BJ (cell line): ENCODE data around the gene FAM217A. TPM values are rescaled to one million over a fixed set of nuclear protein-coding genes. Genes with fewer than 3 reads are reported as not detected.

Experiments
- CTCF ChIA-PET: fragments of 350-600 bp; formaldehyde crosslinking; extraction: SDS; loops from one replicate; lab custom pipeline; 2021; ENCODE audit warnings: antibody characterized with exemption, inconsistent platforms; lab: Yijun Ruan, JAX
- POLR2A ChIA-PET: fragments of 300-600 bp; sonication (Branson Sonifier 250); formaldehyde crosslinking; extraction: SDS; loops from one replicate; lab custom pipeline; 2021; ENCODE audit warnings: antibody characterized with exemption; lab: Charles Lee
- DNase-seq: peaks from one replicate; pipeline ENCODE4 v3.0.0-alpha.2; 2011; ENCODE audit warnings: low read depth
- H3K27me3 ChIP-seq: 2 replicates; pipeline ENCODE4 v1.6.0; 2011; ENCODE audit warnings: low read length; ENCODE audit not compliant: control insufficient read depth, insufficient read depth
- H3K36me3 ChIP-seq: 2 replicates; pipeline ENCODE4 v1.5.1; 2011; ENCODE audit warnings: low read length; ENCODE audit not compliant: control insufficient read depth, insufficient read depth
- H3K4me3 ChIP-seq: 2 replicates; pipeline ENCODE4 v1.5.1; 2011; ENCODE audit warnings: low read depth, mild to moderate bottlenecking, control low read depth, low read length
- polyA plus RNA-seq: library from polyadenylated mRNA; depleted of rRNA; stranded (reverse); fragments of >200 nt; gene quantifications from 2 replicates; pipeline ENCODE4 v1.2.3, GENCODE V29; 2011
- TF ChIP-seq, protein P1 (sequence below): IDR thresholded peaks from 2 replicates; pipeline ENCODE4 v1.5.1; 2011; ENCODE audit warnings: low read depth, mild to moderate bottlenecking, control low read depth, inconsistent platforms, low read length, moderate library complexity; ENCODE audit not compliant: insufficient read depth

The FAM217A gene
- polyA plus RNA-seq, 1 experiment: not detected

DNA sequence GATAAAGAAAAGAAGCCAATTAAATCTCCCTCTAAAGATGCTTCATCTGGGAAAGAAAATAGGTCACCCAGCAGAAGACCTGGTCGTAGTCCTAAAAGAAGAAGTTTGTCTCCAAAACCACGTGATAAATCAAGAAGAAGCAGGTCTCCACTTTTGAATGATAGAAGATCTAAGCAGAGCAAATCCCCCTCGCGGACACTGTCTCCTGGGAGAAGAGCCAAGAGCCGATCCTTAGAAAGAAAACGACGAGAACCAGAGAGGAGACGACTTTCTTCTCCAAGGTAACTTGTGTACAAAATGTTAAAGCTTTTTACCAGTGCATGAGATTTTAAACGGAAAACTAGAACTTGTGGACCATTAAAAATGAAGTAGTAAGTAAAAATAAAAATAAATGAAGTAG, 46.5 kb downstream of the FAM217A start:
- TF ChIP-seq, protein P1, sequence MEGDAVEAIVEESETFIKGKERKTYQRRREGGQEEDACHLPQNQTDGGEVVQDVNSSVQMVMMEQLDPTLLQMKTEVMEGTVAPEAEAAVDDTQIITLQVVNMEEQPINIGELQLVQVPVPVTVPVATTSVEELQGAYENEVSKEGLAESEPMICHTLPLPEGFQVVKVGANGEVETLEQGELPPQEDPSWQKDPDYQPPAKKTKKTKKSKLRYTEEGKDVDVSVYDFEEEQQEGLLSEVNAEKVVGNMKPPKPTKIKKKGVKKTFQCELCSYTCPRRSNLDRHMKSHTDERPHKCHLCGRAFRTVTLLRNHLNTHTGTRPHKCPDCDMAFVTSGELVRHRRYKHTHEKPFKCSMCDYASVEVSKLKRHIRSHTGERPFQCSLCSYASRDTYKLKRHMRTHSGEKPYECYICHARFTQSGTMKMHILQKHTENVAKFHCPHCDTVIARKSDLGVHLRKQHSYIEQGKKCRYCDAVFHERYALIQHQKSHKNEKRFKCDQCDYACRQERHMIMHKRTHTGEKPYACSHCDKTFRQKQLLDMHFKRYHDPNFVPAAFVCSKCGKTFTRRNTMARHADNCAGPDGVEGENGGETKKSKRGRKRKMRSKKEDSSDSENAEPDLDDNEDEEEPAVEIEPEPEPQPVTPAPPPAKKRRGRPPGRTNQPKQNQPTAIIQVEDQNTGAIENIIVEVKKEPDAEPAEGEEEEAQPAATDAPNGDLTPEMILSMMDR: no peak
- CTCF ChIA-PET: interaction anchor here (1.0 to 1.9 kb wide), 2 partner anchors 11 to 123 kb away, joined by 3 to 10 read pairs; a partner anchor contains a TSS
- DNase-seq: no peak
- POLR2A ChIA-PET: no interaction called here
- H3K36me3 ChIP-seq: peaks cover 3% of the 10 kb centered on the region; the same call in 1 of the 2 replicates
- H3K27me3 ChIP-seq: no peaks in the 10 kb centered on the region
- no peak overlapping the region for H3K4me3 ChIP-seq

DNA sequence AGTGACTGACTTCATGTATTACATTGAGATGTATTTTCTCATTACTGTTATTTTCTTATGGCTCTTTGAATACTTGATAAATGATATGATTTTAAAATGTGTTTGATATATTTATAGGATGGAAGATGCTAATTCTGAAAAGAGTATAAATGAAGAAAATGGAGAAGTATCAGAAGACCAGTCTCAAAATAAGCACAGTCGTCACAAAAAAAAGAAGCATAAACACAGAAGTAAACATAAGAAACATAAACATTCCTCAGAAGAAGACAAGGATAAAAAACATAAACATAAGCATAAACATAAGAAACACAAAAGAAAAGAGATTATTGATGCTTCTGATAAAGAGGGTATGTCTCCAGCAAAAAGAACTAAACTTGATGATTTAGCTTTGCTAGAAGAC, 47.5 kb downstream of the FAM217A start:
- Histone ChIP-seq H3K27me3 (no peaks in the 10 kb centered on the region), H3K36me3 (no peaks in the 10 kb centered on the region; the same call in 1 of the 2 replicates), H3K4me3 (no peak overlapping the region)
- TF ChIP-seq, protein P1: no peak
- DNase-seq: no peak
- POLR2A ChIA-PET: no interaction called here
- CTCF ChIA-PET: no interaction called here

DNA sequence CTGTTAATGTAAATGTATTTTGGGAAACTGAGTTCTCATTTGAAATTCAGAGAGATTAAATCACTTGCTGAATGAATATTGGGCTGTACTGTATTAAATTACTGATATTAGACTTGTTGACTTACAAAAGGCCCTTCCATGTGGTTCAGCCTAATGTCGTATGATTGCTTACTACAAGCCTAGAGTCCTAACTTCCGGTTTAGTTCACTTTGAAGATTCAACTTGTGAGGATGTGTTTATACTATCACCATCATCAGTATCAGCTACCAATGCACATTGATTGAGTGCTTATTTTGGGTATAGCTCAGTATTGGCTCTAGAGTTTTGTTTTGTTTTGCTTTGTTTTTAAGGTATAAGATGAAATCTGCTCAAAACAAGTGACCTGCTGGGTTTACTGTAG, 48.3 kb downstream of the FAM217A start:
- ChIA-PET POLR2A (no interaction called here), CTCF (no interaction called here)
- no peak for DNase-seq
- H3K4me3 ChIP-seq: no peak overlapping the region
- TF ChIP-seq, protein P1: no peak
- no peaks in the 10 kb centered on the region for H3K27me3 ChIP-seq
- no peaks in the 10 kb centered on the region for H3K36me3 ChIP-seq

DNA sequence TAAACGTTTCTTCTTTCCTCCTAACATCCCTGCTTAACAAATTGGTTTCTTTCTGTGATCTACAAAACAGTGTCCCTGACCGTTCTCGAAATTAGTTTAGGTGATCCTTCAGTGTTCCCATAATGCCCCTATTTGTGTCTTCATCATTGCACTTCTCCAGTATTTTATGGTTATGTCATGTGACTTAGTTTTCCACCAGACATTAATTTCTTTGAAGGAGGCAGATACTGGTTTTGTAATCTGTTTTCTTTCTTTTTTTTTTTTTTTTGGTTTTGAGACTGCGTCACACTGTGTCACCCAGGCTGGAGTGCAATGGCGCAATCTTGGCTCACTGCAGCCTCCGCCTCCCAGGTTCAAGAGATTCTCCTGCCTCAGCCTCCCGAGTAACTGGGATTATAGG, 49.2 kb downstream of the FAM217A start:
- no peak for DNase-seq
- ChIA-PET CTCF (no interaction called here), POLR2A (no interaction called here)
- Histone ChIP-seq H3K4me3 (no peak overlapping the region), H3K36me3 (no peaks in the 10 kb centered on the region), H3K27me3 (no peaks in the 10 kb centered on the region)
- TF ChIP-seq, protein P1: no peak

DNA sequence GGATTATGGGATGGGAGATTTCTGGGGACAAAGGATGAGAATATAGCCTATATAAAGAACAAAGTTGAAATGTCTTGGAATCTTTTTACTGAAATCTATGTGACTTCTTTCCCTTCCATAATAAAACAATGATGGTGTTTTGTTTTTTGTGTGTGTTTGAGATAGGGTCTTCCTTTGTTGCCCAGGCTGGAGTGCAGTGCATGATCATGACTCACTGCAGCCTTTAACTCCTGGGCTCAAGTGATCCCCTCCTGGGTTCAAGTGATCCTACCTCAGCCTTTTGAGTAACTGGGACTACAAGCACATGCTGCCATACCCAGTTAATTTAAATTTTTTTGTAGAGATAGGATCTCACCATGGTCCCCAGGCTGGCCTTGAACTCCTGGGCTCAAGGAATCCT, 50.9 kb downstream of the FAM217A start:
- ChIA-PET POLR2A (no interaction called here), CTCF (interaction anchor here (1.9 kb wide), 1 partner anchor 128 kb away, joined by 5 read pairs; no protein-coding TSS in a partner anchor)
- no peaks in the 10 kb centered on the region for H3K36me3 ChIP-seq
- no peaks in the 10 kb centered on the region for H3K27me3 ChIP-seq
- H3K4me3 ChIP-seq: no peak overlapping the region
- TF ChIP-seq, protein P1: no peak
- no peak for DNase-seq
